HL-60 (cell line): Measurements from ENCODE around the gene ANGPTL5.

ENCODE experiments used
- GABPA ChIP-seq: IDR thresholded peaks from 2 replicates; pipeline ENCODE4 v1.6.1; 2012; ENCODE audit warnings: low read depth
- POLR2AphosphoS5 ChIP-seq: IDR thresholded peaks from 2 replicates; pipeline ENCODE4 v1.6.1; 2012; ENCODE audit warnings: low read depth
- SPI1 ChIP-seq: IDR thresholded peaks from 2 replicates; pipeline ENCODE4 v1.6.1; 2012; ENCODE audit warnings: low read depth, mild to moderate bottlenecking, borderline replicate concordance
- TF ChIP-seq, protein P1 (sequence below): IDR thresholded peaks from one replicate; pipeline ENCODE4 v1.5.1; 2011; ENCODE audit warnings: low read length, control low read depth, inconsistent platforms; ENCODE audit not compliant: insufficient read depth
- TF ChIP-seq, protein P2 (sequence below): IDR thresholded peaks from 2 replicates; pipeline ENCODE4 v1.6.1; 2012; ENCODE audit warnings: low read depth; ENCODE audit not compliant: insufficient replicate concordance

DNA sequence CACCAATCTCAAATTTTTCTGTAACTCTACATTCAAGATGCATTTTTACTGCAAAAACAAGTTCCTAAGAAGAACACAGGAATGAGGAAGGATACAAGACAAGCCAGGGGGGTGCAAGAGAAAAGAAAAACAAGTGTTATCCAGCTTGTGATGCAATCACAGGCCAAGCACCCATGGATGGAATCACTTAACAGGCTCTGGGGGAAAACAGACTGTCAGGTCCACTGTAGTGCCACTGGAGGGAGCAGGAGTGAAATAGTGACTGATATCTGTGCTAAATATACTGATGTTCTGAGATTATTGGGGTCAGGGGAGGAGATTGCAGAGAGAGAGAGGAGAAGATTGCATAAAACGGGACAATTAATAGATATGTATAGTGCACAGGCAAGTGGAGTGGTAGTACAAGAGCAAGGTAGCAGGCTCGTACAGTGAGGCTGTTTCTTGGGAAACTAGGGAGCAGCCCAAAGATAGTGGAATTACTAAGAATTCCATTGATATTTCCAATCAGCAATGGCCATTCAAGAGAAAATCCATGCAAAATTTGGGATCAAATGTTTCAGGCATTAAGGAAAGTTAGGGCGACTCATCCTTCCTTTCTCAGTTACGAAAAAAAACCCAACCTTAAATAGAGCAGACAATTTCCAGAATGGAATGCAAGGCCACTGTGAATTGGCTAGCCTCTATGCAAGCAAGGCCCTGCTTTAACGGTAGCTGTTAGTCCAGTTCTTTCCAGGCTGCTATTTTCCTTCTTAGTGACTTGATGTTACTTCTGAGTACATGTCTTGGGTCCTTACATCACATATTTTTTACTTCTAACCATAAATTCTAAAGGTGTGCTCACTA lies 53.7 kb downstream of the ANGPTL5 start:
- TF ChIP-seq, protein P1, sequence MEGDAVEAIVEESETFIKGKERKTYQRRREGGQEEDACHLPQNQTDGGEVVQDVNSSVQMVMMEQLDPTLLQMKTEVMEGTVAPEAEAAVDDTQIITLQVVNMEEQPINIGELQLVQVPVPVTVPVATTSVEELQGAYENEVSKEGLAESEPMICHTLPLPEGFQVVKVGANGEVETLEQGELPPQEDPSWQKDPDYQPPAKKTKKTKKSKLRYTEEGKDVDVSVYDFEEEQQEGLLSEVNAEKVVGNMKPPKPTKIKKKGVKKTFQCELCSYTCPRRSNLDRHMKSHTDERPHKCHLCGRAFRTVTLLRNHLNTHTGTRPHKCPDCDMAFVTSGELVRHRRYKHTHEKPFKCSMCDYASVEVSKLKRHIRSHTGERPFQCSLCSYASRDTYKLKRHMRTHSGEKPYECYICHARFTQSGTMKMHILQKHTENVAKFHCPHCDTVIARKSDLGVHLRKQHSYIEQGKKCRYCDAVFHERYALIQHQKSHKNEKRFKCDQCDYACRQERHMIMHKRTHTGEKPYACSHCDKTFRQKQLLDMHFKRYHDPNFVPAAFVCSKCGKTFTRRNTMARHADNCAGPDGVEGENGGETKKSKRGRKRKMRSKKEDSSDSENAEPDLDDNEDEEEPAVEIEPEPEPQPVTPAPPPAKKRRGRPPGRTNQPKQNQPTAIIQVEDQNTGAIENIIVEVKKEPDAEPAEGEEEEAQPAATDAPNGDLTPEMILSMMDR: no peak
- TF ChIP-seq POLR2AphosphoS5 (no peak), SPI1 (no peak), GABPA (no peak)
- TF ChIP-seq, protein P2, sequence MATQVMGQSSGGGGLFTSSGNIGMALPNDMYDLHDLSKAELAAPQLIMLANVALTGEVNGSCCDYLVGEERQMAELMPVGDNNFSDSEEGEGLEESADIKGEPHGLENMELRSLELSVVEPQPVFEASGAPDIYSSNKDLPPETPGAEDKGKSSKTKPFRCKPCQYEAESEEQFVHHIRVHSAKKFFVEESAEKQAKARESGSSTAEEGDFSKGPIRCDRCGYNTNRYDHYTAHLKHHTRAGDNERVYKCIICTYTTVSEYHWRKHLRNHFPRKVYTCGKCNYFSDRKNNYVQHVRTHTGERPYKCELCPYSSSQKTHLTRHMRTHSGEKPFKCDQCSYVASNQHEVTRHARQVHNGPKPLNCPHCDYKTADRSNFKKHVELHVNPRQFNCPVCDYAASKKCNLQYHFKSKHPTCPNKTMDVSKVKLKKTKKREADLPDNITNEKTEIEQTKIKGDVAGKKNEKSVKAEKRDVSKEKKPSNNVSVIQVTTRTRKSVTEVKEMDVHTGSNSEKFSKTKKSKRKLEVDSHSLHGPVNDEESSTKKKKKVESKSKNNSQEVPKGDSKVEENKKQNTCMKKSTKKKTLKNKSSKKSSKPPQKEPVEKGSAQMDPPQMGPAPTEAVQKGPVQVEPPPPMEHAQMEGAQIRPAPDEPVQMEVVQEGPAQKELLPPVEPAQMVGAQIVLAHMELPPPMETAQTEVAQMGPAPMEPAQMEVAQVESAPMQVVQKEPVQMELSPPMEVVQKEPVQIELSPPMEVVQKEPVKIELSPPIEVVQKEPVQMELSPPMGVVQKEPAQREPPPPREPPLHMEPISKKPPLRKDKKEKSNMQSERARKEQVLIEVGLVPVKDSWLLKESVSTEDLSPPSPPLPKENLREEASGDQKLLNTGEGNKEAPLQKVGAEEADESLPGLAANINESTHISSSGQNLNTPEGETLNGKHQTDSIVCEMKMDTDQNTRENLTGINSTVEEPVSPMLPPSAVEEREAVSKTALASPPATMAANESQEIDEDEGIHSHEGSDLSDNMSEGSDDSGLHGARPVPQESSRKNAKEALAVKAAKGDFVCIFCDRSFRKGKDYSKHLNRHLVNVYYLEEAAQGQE: no peak
